Kidney capillary endothelial cell (primary cell): ENCODE results near the gene TNPO3.

Experiments
- DNase-seq: peaks from one replicate; pipeline ENCODE4 v3.0.0-alpha.2; 2018; ENCODE audit warnings: low spot score

TNPO3 gene

DNA sequence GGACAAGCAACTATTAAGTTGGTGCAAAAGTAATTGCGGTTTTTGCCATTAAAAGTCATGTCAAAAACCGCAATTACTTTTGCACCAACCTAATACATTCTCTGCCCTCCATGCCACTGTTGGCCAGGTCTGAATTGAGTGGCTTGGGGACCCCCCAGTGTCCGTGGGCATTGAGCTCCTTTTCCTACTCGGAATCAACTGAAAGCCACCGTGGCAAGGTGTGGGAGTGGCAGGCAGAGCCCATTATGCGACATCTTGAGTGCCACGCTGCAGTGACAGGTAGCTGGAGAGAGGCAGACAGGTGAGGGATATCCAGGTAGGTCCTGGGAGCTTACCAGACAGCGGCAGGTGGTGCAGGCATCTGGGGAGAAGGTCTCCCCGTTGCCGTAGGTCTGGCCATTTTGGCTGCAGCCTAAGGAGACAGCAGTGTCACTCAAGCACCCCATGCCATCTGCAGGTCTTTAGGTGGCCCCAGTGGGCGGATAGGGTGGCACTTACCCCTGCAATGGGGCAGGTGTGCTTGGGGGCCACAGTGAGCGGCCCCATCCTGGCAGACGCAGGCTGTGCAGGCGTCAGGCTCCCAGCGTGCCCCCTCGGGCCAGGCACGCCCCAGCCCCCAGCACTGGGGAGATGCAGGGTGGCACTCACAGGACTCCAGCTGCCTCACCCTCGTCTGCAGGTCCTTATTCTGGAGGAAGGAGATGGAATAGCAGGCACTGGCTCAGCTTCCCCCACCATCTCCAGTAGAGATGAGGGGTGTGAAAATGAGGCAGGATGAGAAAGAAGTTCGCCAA, 147.9 kb downstream of the TNPO3 start:
- no peak for DNase-seq

DNA sequence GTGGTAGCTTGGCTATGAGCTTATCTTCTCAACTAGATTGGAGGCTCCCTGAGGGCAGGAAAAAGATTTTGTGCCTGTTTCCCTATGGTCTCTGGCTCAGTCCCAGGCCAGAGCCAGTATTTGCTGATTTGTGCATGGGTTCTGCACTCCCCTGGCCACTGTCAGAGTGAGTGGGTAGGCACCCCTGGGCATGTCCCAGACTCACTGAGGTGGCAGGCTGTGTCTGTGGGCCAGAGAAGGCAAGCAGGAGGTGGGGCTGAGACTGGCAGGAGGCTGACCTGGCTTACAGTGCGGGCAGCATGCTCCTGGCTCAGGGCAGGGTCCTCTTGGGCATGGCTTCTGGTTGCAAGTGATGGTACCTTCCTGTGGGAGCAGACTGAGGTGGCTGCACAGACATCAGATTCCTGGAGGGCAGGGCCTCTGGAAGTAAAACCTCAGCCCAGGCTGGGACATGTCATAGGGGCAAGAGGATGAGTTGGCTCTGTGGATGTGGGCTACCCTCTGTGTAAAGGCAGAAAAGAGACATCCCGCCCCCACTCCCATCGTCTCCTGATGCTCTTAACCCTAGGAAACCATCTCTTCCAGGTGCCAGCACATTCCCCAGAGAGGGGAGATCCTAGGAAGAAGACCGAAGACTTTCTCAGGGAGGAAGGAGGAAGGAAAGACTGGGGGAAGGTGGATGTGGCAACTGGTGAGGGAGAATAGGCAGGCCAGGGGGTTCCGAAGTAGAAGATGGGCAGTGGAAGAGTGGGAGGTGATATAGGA, 148.7 kb downstream of the TNPO3 start:
- DNase-seq, result no peak

DNA sequence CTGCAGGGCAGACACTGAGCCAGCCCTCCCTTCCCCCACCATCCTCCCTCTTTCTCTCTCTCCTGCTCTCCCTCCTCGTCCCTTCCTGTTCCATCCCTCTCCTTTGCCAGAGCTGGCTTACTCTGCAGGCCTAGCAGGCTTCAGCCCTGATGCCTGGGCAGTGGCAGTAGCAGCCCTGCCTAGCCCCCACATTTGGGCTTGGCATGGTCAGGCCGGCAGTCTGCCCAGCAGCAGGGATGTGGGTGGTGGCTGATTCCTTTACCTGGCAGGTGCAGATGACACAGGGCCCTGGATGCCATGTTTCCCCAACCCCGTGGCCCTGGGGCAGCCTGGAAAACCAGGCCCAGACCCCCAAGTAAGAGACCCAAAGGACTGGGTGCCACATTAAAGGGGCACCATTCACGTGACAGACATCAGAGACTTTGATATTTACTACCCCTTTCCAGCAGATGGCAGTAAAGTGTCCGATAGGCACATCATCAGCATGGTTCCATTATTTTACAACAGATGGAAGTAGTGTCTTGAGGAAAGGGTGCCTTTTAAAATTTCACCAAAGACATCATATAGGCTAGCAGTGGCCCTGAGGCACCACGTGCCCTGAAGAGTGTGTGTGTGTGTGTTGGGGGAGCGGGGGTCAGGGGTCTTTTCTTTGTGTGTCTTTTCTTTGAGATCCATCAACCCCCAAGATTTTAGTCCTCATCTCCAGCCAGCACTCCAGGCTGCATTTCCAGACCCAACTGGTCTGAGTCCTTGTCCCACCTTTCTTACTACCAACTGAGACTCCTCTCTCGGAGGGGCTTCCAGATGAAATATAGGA, 150.3 kb downstream of the TNPO3 start:
- DNase-seq, result peak; percentile 34
